ENCODE measurements around the gene FAT1. TPM values are rescaled to one million over a fixed set of nuclear protein-coding genes. Genes with fewer than 3 reads are reported as not detected.

The FAT1 gene
- total RNA-seq, 2 experiments from 2014 or later = 0.05 TPM; not detected in 1

GRCh38 chr4:186581421-186581820 lies 142.2 kb downstream of the FAT1 start:
- DNase-seq = no peak
- Mint-ChIP-seq H3K4me1 (no peaks in the 10 kb centered on the region), H3K27me3 (peaks cover 4% of the 10 kb centered on the region), H3K27ac (no peak overlapping the region), H3K9me3 (ENCODE audit: low read depth) (peaks cover 4% of the 10 kb centered on the region), H3K4me3 (no peak overlapping the region), H3K36me3 (no peaks in the 10 kb centered on the region)
- CTCF ChIA-PET = no interaction called here
- no peak for ATAC-seq

- Mint-ChIP-seq H3K4me1 (no peaks in the 10 kb centered on the region), H3K27me3 (peaks cover 4% of the 10 kb centered on the region), H3K36me3 (no peaks in the 10 kb centered on the region), H3K27ac (no peak overlapping the region), H3K4me3 (no peak overlapping the region), H3K9me3 (ENCODE audit: low read depth) (peaks cover 4% of the 10 kb centered on the region)
- ATAC-seq = no peak
- no peak for DNase-seq
- CTCF ChIA-PET = no interaction called here
These were observed 143.0 kb downstream of the FAT1 start for GRCh38 chr4:186580669-186581068.

DNA sequence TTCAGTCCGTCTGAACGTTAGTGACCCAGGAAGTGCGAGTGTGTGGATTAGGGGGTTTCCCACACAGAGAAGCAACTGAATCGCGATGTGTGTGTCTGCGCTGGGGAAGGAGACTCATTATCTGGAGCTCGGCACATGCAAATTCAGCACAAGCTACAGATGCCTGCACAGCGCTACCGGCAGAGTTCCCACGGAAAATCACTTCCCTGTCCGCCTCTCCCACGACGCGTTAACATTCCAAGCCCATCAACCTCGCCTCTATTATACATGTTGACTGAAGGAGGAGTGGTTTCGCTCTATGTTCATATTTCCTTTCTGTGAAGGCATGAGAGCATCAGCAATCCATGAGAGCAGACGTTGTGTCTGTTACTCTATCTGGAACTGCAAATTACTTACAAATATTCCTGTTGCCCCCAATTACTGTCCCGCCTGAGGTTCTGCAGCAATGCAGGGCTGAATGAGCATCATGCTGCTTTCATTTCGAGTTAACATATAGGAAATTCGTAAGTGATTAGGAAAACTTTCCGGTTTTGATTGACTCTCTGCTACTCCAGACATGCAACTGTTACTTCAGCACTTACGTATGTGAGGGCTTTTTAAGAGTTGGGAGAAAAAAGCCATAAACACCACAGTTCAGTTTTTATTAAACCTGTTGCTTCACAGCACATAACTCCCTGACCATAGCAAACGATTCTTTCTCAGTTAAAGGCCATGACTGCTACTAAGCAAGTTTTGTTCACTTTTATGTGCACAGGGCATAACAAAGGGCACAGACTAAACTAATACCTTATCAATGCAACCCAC lies 153.3 kb downstream of the FAT1 start:
- H3K4me1 Mint-ChIP-seq = no peaks in the 10 kb centered on the region

DNA sequence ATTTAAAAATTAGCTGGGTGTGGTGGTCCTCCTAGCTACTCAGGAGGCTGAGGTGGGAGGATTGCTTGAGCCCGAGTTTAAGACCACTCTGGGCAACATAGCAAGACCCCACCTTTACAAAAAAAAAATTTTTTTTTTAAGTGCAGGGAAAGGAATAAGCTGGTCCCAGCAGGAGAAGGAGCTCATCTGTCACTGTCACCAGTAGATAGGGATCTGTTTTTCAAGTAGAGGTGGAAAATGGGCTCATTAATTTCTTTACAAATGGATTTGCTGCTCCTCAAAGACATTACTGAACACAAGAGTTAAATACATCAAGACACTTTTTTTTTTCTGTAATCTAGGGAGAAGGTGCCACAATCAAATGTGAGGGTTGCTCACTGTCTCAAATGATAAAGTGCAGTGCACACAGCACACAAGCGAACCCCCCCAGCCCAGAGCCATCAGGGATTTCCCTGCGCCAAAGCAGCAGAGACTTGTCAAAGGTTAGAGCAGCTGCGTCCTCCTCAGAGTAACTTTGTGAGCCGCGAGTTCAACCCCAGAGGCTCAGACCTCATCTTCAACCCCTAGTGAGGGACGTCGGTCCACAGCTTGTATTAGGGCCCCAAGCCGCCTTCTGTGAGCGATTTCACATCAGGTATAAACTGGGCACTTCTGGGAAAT lies 154.0 kb downstream of the FAT1 start:
- CTCF ChIA-PET = no interaction called here

More for the DNA sequence above, 153.3 kb downstream of the FAT1 start:
- H3K27ac Mint-ChIP-seq = no peak overlapping the region
- no peak for DNase-seq
- H3K27me3 Mint-ChIP-seq = no peaks in the 10 kb centered on the region
- CTCF ChIA-PET = no interaction called here
- H3K36me3 Mint-ChIP-seq = no peaks in the 10 kb centered on the region
- no peak for ATAC-seq
- H3K9me3 Mint-ChIP-seq (ENCODE audit: low read depth) = peaks cover 2% of the 10 kb centered on the region
- no peak overlapping the region for H3K4me3 Mint-ChIP-seq

DNA sequence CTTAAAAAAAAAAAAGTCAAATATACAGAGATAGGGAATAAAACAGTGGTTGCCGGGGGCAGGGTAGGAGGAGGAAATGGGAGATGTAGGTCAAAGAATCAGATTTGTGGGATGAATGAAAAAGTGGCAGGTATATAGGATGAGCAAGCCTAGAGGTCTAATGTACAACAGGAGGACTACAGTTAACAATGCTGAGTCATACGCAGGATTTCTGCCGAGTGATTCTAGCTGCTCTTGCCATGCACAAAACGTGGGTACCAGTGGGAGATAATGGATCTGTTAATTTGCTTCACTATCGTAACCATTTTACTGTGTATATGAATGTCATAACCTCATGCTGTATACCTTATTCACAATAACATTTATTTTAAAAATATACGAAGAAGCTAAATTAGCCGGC lies 157.6 kb downstream of the FAT1 start:
- DNase-seq = no peak
- peaks cover 2% of the 10 kb centered on the region for H3K9me3 Mint-ChIP-seq (ENCODE audit: low read depth)
- no peak overlapping the region for H3K27ac Mint-ChIP-seq
- CTCF ChIA-PET = no interaction called here
- H3K4me3 Mint-ChIP-seq = no peak overlapping the region
- H3K36me3 Mint-ChIP-seq = no peaks in the 10 kb centered on the region
- no peaks in the 10 kb centered on the region for H3K27me3 Mint-ChIP-seq
- no peaks in the 10 kb centered on the region for H3K4me1 Mint-ChIP-seq
- ATAC-seq = no peak

More for the DNA sequence above, 154.0 kb downstream of the FAT1 start:
- H3K27me3 Mint-ChIP-seq = no peaks in the 10 kb centered on the region
- DNase-seq = no peak
- H3K9me3 Mint-ChIP-seq (ENCODE audit: low read depth) = peaks cover 2% of the 10 kb centered on the region
- no peak for ATAC-seq
- H3K4me3 Mint-ChIP-seq = no peak overlapping the region
- no peak overlapping the region for H3K27ac Mint-ChIP-seq
- no peaks in the 10 kb centered on the region for H3K36me3 Mint-ChIP-seq
- H3K4me1 Mint-ChIP-seq = no peaks in the 10 kb centered on the region

- no peak overlapping the region for H3K27ac Mint-ChIP-seq
- H3K27me3 Mint-ChIP-seq = no peaks in the 10 kb centered on the region
- ATAC-seq = no peak
- no peaks in the 10 kb centered on the region for H3K36me3 Mint-ChIP-seq
- no peak for DNase-seq
- no peaks in the 10 kb centered on the region for H3K4me1 Mint-ChIP-seq
- CTCF ChIA-PET = no interaction called here
- H3K9me3 Mint-ChIP-seq (ENCODE audit: low read depth) = peaks cover 6% of the 10 kb centered on the region
- no peak overlapping the region for H3K4me3 Mint-ChIP-seq
These were observed 159.9 kb downstream of the FAT1 start for GRCh38 chr4:186563761-186564160.

DNA sequence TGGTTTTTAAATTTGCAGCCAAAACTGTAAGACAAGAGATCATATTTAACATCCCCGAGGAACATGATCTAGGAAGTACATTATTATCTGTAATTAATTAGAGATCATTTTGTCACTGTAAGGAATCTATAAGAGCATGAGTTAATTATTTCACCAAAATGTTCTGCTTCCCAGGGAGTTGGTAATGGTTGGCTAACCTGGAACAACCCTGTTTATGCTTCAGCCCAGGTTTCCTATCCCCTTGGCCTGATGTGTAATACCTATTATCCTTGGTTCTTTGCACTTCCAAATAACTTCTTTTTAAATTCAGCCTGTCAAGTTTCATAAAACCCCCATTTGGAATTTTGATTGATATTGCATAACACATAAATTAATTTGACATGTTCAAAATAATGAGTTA lies 161.9 kb downstream of the FAT1 start:
- DNase-seq (no peak), ATAC-seq (no peak)
- peaks cover 6% of the 10 kb centered on the region for H3K9me3 Mint-ChIP-seq (ENCODE audit: low read depth)
- H3K4me1 Mint-ChIP-seq = no peaks in the 10 kb centered on the region
- no peak overlapping the region for H3K27ac Mint-ChIP-seq
- H3K4me3 Mint-ChIP-seq = no peak overlapping the region
- no peaks in the 10 kb centered on the region for H3K27me3 Mint-ChIP-seq
- no peaks in the 10 kb centered on the region for H3K36me3 Mint-ChIP-seq
- CTCF ChIA-PET = no interaction called here

DNA sequence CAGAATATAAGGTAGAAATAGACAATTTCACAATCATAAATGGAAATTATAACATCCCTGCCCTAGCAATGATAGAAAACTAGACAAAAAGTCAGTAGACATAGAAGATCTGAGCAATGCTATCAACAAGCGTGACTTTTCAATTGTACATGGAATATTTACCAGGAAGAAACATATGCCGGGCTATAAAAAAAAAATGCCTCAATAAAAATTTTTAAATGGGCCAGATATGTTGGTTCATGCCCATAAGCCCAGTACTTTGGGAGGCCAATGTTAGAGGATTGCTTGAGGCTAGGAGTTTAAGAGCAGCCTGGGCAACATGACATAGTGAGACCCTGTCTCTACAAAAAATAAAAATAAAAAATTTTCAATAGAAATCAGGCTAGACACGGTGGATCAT lies 163.0 kb downstream of the FAT1 start:
- CTCF ChIA-PET = interaction anchor here (1.4 kb wide), 1 partner anchor 27 kb away, joined by 3 read pairs; no protein-coding TSS in a partner anchor
- peaks cover 2% of the 10 kb centered on the region for H3K36me3 Mint-ChIP-seq
- ATAC-seq (no peak), DNase-seq (no peak)
- H3K27ac Mint-ChIP-seq = no peak overlapping the region
- peaks cover 8% of the 10 kb centered on the region for H3K9me3 Mint-ChIP-seq (ENCODE audit: low read depth)
- H3K4me3 Mint-ChIP-seq = no peak overlapping the region
- H3K27me3 Mint-ChIP-seq = peaks cover 4% of the 10 kb centered on the region
- H3K4me1 Mint-ChIP-seq = no peaks in the 10 kb centered on the region

- CTCF ChIA-PET = no interaction called here
- Mint-ChIP-seq H3K27ac (no peak overlapping the region), H3K9me3 (ENCODE audit: low read depth) (peaks cover 9% of the 10 kb centered on the region), H3K36me3 (peaks cover 3% of the 10 kb centered on the region), H3K27me3 (peaks cover 15% of the 10 kb centered on the region), H3K4me3 (no peak overlapping the region), H3K4me1 (no peaks in the 10 kb centered on the region)
- ATAC-seq (no peak), DNase-seq (no peak)
These were observed 166.2 kb downstream of the FAT1 start for GRCh38 chr4:186557486-186557885.

DNA sequence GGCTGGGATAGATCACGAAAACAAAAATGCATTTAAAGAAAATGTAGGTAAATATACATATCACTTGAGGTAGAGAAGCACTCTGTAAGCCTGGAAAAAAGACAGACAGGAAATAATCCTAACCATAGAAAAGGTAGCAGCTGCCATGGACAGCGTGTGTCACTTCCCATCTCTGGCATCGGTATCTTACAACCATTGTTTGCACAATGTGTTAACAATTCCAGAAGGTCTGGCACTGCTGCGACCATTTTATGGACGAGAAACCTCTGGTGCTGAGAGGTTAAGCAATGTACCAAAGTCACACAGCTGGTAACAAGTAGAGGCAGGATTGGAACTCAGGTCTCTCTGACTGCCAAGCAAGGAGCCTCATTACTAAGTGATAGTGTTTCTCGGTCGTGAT lies 166.6 kb downstream of the FAT1 start:
- Mint-ChIP-seq H3K9me3 (ENCODE audit: low read depth) (peaks cover 9% of the 10 kb centered on the region), H3K27me3 (peaks cover 15% of the 10 kb centered on the region), H3K36me3 (peaks cover 3% of the 10 kb centered on the region), H3K4me3 (no peak overlapping the region), H3K27ac (no peak overlapping the region), H3K4me1 (no peaks in the 10 kb centered on the region)
- ATAC-seq = no peak
- no peak for DNase-seq
- CTCF ChIA-PET = no interaction called here

DNA sequence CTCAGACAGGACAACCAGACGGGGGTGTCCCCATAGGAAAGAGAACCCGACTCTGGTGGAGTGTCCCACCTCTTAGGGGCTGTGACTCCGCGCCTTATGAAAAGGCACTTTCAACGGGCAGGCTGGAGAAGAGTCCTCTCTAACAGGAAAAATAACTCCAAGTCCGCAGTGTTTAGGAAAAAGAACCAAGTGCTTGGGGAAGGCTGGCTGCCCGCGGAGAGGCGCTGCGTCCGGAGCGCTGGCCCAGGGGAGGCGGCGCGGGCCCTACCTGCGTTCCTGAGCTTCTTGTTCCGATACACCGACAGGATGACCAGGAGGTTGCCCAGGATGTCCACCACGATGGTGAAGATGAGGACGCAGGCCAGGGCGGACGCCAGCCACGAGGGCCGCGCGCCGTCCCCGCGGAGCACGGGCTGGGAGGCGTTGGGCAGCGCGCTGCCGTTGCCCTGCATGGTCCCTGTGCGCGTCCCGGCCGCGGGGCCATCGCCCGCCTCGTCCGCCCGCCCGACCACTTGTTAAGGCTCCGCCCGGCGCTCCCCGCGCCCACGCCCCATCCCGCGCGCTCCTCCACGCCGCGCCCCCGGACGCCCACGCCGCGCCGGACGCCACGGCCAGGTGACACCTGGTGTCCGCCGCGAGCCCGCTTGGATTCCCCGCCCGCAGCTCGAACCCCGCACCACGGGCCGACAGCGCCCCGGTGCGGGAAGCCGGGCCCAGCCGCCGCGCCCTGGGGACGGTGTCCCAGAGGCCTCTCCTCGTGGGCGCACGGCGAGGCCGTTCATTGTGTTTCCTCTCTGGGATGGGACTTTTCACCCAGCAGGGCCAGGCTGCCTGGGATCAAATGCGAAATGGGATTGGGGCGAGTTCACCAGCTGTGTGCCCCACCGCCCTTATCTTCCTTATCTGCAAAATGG lies 168.5 kb downstream of the FAT1 start, which contains the start of gene MTNR1A:
Gene MTNR1A (minus strand): TSS at position 654 of the 914 bp plus-strand sequence. CDS start 202 bp downstream, at position 452.
- Mint-ChIP-seq H3K4me3 (no peak within 1 kb of the TSS), H3K27ac (no peak within 1 kb of the TSS), H3K4me1 (no peaks in the 10 kb centered on the region), H3K36me3 (peaks cover 3% of the 10 kb centered on the region), H3K9me3 (ENCODE audit: low read depth) (peaks cover 6% of the 10 kb centered on the region), H3K27me3 (peaks cover 15% of the 10 kb centered on the region)
- CTCF ChIA-PET = no interaction called here
- ATAC-seq (no peak), DNase-seq (no peak)

DNA sequence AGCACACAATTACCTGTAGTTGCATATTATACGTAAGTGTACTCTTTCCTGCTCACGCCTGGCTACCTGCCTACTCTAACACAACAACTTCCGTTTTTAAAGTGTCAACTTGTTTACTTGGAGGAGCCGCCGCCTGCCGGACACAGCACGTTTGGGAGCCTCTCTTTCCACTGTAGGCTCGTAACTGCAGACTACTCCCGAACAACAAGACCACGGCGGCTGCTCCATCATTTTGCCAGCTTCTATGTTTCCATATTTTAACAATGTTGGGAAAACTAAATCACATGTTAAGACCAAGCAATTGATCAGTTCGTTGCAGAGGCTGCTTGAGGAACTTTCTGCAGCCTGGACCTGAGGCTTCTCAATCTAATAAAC lies 169.1 kb downstream of the FAT1 start:
- no peaks in the 10 kb centered on the region for H3K4me1 Mint-ChIP-seq
- CTCF ChIA-PET = no interaction called here
- H3K27ac Mint-ChIP-seq = no peak overlapping the region
- H3K4me3 Mint-ChIP-seq = no peak overlapping the region
- peaks cover 3% of the 10 kb centered on the region for H3K36me3 Mint-ChIP-seq
- H3K9me3 Mint-ChIP-seq (ENCODE audit: low read depth) = peaks cover 4% of the 10 kb centered on the region
- DNase-seq (no peak), ATAC-seq (no peak)
- peaks cover 15% of the 10 kb centered on the region for H3K27me3 Mint-ChIP-seq

GRCh38 chr4:186553717-186554116 lies 169.9 kb downstream of the FAT1 start:
- Mint-ChIP-seq H3K27me3 (peaks cover 15% of the 10 kb centered on the region), H3K9me3 (ENCODE audit: low read depth) (peaks cover 4% of the 10 kb centered on the region), H3K4me1 (no peaks in the 10 kb centered on the region), H3K27ac (no peak overlapping the region), H3K4me3 (no peak overlapping the region), H3K36me3 (peaks cover 3% of the 10 kb centered on the region)
- ATAC-seq = no peak
- no peak for DNase-seq
- CTCF ChIA-PET = no interaction called here

Data from activated CD8-positive, alpha-beta memory T cell treated with anti-CD3 and anti-CD28 coated beads, Interleukin-2, amount 10 ng/mL, durations not matched to agents 7 days and 5 days (primary cell).